NCI-H524 treated with DMSO at 0.1 percent for 48 hours (cell line): ENCODE measurements around the gene CKAP2L.

ENCODE experiments used
- DNase-seq: peaks from one replicate; lab custom pipeline; 2025; lab: John Stamatoyannopoulos, UW

CKAP2L gene

DNA sequence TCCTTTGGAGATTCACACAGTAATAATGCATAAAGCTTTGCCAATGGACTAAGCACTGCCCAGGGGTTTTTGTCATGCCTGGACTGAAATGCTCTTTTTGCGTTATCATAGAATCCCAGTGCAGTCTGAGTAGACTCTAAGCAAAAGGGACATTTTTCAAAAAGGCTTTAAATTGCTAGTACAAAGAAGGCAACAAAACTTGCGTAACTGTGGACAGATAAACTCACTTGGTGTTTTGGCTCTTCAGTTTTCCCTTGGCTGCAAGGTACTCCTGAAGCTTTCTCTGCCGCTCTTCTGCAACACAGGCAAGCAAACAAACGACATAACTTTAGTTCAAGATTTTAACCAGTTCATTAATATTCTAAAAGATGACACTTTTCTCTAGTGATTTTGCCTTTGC is 2.1 kb downstream of the CKAP2L start:
- no peak for DNase-seq

DNA sequence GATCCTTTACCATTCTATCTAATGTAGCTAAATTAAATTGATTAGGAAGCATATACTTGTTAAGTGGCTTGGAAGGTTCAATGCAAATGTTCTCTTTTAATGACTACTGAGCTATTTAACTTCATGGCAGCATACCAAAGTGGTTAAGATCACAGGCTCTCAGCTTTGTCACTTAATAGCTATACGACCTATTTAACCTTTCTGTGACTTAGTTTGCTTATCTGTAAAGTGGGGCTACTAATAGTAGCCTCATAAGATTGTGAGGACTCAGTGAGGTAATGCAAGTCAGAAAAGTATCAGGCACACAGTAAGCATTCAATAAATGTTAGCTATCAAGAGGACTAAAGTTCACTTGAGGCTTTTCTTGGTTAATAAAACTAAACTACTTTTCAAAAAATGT is 4.3 kb downstream of the CKAP2L start:
- DNase-seq: no peak

- DNase-seq: no peak
Measured at GRCh38 chr2:112758711-112759110, 5.7 kb downstream of the CKAP2L start.

GRCh38 chr2:112757265-112757664 is 7.1 kb downstream of the CKAP2L start:
- DNase-seq: no peak

DNA sequence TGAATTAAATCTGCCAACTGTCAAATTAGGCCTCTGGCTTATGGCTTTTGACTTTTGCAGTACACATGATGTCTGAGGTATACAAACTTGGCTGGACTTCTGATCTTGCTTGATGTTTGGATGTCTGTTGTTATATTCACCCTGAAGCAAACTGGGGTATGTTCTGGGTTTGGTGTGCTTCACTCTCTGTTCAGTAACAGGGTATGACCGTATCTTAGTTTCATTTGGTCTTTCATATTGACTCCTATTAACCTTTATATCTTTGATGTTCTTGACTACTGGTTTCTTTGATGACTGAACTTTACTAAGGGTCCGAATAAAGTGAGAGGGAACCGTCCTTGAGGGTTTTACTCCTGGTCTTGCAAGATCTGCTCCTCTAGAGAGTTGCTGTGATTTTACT is 8.2 kb downstream of the CKAP2L start:
- no peak for DNase-seq

DNA sequence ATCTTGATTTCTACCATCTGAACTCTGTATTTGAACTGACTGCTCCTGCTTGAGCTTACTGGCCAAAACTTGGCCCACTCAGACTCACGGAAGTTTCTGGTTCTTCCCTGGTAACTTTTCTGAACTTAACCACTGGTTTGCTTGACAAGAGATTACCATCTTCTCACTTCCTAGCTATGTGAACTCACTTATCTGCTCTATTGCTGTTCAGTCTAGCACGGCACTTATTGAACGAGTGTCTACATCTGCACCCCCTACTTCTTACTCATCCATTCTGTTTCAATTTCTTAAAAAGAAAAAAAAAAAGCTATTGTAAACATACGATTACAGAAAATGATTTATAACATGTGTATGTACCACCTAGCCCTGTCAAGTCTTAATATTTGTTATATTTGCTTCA is 9.0 kb downstream of the CKAP2L start:
- no peak for DNase-seq

GRCh38 chr2:112754564-112754963 is 9.8 kb downstream of the CKAP2L start:
- no peak for DNase-seq

- no peak for DNase-seq
Measured at GRCh38 chr2:112752667-112753066, 11.7 kb downstream of the CKAP2L start.

- no peak for DNase-seq
Measured at GRCh38 chr2:112751451-112752197, 12.8 kb downstream of the CKAP2L start.

DNA sequence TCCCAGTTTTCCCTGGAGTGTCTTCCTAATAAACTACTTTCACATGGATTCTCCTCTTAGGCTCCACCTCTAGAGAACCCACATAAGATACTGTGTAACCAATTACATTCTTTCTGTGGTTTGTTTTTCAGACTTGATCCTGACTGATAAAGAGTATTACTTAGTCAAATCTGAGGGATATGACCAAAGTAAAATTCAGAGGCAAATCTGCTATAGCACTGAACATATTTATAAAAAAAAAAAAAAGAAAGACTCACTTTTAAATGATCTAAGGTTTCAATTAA is 13.9 kb downstream of the CKAP2L start:
- no peak for DNase-seq

GRCh38 chr2:112749755-112750559 is 14.5 kb downstream of the CKAP2L start:
- no peak for DNase-seq

DNA sequence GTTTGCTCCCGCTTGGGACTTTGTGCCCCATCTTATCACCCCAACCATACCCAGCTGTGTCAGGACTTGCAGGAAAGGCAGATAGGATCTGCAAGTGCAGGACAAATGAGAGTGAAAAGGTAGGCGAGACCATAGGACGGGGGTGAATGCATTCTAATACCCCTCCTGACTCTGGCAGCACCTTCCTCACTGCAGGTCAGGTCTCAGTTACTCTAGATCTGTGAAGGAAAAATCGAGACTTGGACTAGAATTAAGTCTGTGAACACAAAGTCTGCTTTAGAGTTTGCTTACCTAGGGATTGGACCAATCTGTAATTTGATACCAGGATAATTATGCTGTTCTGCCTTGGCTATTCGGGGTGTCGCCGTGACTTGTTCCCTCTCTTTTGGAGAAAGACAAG is 23.9 kb downstream of the CKAP2L start:
- no peak for DNase-seq

GRCh38 chr2:112737542-112738232 is 26.7 kb downstream of the CKAP2L start:
- DNase-seq: no peak

GRCh38 chr2:112733871-112734270 is 30.5 kb downstream of the CKAP2L start:
- DNase-seq: no peak

DNA sequence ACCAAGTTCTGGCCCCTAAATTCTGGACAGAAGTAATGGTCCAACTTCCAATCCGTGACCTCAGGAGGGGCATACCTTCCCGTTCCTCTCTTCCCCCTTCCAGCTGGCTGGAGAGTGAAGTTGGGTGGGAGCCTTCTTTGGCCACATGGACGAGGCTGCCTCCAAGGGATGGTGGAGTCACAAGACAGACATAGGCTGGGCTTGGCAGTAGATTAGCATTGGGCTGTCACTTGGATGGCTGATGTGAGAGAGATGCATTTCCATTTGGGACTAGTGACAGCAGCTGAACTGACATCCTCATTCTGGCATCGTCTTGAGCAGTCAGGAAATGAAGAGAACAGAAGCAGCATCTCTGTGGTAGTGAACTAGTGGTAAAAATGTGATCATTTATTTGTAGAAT is 31.0 kb downstream of the CKAP2L start:
- no peak for DNase-seq

- DNase-seq: no peak
Measured at GRCh38 chr2:112731479-112731878, 32.9 kb downstream of the CKAP2L start.

DNA sequence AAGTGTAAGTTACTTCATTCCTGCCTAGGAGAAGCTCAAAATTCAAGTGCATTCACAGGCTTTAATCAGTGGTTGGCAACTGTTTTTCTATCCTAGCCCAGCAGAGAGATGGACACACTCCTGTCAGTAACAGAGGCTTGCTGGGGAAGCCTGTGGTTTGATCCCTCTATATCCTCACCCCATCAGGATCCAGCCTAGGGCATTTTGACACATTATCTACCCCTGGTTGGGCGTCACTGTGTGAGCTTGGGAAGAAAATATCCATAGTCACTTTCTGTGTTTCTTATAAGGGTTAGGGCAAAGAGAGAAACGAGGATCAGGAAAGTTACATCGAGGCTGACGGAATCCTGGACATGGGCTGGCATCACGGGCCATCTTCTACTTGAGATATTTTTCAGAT is 33.6 kb downstream of the CKAP2L start:
- DNase-seq: no peak

DNA sequence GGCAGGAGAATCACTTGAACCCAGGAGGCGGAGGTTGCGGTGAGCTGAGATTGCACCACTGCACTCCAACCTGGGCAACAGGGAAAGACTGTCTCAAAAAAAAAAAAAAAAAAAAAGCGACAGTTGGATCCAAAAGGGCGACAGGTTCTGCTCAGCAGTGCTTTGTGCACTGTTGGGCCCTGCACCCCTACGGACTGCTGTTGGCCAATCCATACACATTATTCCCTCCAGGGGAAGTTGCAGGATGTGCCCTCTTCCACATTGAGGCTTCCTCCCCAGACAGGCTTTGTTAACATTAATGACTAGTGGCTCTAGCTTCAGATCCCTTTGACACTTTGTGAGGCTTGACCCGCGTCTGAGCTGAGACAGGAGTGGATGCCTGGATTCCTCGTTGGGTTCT is 34.2 kb downstream of the CKAP2L start:
- no peak for DNase-seq

- DNase-seq: no peak
Measured at GRCh38 chr2:112728378-112729175, 35.8 kb downstream of the CKAP2L start.

DNA sequence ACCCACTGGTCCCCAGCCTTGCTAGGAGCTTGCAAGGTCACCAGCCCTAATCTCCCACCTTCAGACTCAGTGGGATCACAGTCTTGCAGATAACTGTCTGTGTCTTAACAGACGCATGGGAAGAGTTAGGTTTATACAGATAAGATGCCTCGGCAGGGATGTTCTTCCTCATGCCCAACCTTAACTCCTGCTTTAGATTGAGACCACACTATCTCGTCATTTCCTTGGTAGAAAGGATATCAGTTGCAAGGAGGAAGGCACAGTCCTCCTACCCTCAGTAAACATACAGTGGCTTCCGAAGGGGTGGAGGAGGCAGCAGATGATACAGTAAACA is 36.4 kb downstream of the CKAP2L start:
- DNase-seq: no peak

DNA sequence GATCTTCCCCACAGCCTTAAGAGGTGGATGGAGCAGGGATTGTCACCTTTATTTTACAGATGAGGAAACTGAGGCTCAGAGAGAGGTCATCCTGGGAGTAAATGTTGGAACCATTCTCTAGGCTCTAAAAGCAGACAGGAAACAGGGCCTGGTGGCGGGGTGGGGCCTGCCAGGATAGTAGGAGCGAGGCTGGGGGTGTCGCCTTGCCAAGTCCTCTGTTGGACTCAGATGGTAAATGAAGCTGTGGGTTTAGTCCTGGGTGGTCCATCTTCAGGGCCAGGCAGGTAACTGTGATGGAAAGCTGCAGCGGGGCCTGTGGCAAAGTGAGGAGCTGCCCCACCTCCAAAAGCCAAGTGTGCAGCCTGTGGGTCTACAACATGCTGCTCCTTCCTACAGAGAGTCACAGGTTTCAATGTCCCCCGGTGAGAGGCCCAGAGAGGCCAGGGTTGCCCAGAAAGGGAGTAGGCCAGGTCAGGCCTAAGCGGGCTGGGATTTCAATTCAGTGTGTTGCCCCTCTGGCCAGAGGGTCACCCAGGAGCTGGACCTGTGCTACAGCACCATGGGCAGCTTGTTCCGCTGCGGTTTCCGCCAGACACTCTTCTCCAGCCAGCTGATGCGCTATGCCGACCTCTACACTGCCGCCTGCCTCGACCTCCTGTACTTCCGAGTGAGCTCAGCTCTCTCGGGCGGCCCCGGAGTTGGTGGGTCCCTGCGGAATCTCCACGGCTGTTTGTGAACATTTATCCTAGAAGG is 37.0 kb downstream of the CKAP2L start:
- no peak for DNase-seq
